NOMO-1 treated with dmso at 0.1 percent for 144 hours (cell line): ENCODE data around the gene TFF2.

Experiments
- DNase-seq: peaks from one replicate; lab custom pipeline; 2025; ENCODE audit not compliant: unreplicated experiment; lab: John Stamatoyannopoulos, UW

The TFF2 gene

GRCh38 chr21:42307106-42307505, 43.7 kb downstream of the TFF2 start:
- no peak for DNase-seq

DNA sequence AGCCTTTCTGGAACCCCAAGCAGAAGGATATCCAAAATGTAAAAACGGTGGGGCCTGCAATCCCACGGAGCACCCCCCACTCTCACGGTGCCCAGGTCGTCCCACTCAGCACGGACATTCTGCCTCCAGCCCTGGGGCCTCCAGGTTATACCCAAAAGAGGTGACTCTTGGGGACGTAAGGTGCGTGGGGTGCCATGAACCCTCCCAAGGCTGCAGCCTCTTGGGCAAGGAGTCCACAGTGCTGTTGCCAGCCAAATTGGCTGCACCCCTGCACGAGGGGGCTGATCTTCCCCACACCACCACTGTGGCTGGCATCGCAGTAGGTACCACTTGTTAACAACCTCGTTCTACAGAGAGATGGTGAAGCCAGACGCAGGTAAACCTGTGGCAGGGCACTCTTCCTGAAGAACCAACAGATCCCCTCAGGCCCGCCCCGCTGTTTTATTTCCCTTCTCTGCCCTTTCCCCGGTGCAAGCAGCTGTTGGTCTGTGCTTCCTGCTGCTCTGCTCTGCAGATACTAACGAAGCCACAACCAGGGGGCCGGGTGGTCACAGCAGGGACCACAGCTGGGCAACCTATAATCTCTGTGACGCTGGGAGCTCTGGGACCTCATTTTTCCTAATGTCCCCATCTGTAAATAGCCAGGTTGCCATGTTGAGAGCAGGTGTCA, 44.3 kb downstream of the TFF2 start:
- DNase-seq: no peak

GRCh38 chr21:42305707-42306147, 45.1 kb downstream of the TFF2 start:
- DNase-seq: no peak

GRCh38 chr21:42304556-42305454, 46.0 kb downstream of the TFF2 start:
- no peak for DNase-seq

DNA sequence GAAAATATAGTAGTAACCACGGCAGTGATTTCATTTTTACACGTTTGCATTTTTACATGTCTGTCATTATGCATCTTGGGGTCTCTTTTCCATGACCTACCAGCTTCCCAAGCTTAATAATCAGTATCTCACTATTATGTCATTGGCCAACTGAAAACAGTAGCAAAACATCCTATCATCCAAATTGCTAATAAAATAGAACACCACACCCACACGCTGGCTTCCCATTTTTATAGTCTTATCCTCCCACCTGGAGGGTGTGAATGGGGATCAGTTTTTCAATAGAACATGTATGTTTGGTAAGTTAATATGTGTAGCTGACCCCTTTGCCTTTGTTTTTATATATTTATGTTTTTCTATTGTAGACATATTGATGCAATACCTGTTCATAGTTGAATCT, 47.4 kb downstream of the TFF2 start:
- DNase-seq: no peak

DNA sequence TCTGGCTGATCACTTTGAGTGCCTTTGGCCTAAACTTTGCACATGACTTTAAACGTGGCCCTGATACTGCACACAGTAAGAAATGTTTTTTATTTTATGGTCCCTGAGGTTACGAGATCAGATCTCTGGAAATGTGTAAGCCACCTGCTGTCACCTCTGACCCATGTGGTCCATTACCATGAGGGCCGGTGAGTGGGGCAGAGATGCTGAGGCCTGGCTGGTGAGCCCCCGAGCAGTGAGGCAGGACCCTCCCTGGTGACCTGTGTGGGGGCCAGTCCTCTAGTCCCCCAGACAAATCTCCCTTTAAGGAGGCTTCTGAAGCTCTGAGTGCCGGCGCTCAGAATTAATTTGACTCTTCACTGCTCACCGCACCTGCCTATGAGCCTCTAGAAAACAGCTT, 48.0 kb downstream of the TFF2 start:
- no peak for DNase-seq

- no peak for DNase-seq
Measured at GRCh38 chr21:42302076-42302650, 48.6 kb downstream of the TFF2 start.

GRCh38 chr21:42301371-42302075, 49.3 kb downstream of the TFF2 start:
- no peak for DNase-seq

- DNase-seq: no peak
Measured at GRCh38 chr21:42300956-42301355, 49.8 kb downstream of the TFF2 start.

DNA sequence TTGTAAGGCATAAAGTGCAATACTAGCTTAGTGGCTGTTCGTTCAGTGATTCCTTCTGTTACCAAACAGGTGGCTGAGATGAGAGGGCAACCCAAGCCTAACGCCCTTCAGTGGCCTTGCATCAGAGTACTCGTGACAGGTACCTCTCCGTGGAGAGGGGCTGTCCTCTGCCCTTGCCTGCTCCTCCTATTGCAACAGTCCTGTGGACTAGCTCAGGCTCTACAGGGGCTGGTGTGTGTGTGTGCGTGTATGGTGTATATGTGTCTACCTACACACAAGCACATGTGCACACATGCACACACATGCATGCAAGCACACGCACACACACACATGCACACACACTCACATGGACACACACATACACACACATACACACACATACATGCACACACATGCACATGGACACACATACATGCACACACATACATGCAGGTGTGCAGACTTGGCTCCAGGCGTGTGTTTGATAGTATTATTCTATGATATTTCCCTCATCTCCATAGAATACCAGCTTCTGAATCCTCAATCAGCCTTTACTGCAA, 50.7 kb downstream of the TFF2 start:
- DNase-seq: no peak

GRCh38 chr21:42299324-42300044, 51.3 kb downstream of the TFF2 start:
- DNase-seq: no peak

DNA sequence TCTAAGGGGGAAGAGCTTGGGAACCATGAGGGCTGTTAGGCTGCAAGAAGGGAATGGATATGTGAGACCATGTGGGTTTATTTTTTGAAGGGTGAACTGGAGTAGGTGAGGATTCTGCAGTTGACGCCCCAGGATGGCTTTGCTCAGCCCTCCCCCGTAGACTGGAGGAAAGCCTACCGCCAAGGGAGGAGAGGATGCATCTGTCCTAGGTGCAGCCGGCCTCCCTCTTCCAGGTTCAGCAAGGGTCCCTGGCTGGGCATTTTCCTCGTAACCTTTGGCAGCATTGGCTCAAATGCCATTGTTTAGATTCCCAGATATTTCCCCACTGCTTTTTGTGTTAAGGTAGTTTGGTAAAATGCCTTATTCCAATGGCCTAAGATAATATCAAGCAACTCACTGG, 52.1 kb downstream of the TFF2 start:
- DNase-seq: no peak

- DNase-seq: no peak
Measured at GRCh38 chr21:42298237-42298636, 52.6 kb downstream of the TFF2 start.

- DNase-seq: no peak
Measured at GRCh38 chr21:42297377-42297776, 53.4 kb downstream of the TFF2 start.

GRCh38 chr21:42296501-42296900, 54.3 kb downstream of the TFF2 start:
- no peak for DNase-seq
